GM19397 (cell line): ENCODE measurements around the gene ZNF780A.
"Not testable (repeated sequence)": the region's sequence is repeated elsewhere in the genome, so short reads cannot be mapped to it uniquely, and the experiment has no call there.

Experiments
- ATAC-seq: cut with Tn5 transposase; IDR thresholded peaks from one replicate; pipeline ENCODE4 v1.9.1; 2021; ENCODE audit warnings: mild to moderate bottlenecking, moderate library complexity; ENCODE audit not compliant: unreplicated experiment

The ZNF780A gene

GRCh38 chr19:40088299-40089047, 2.3 kb downstream of the ZNF780A start:
- no peak for ATAC-seq

- no peak for ATAC-seq
These were observed 5.8 kb downstream of the ZNF780A start for GRCh38 chr19:40084948-40085347.

GRCh38 chr19:40081411-40081810, 9.3 kb downstream of the ZNF780A start:
- ATAC-seq = no peak

- ATAC-seq = no peak
These were observed 10.5 kb downstream of the ZNF780A start for GRCh38 chr19:40080289-40080688.

GRCh38 chr19:40078377-40078776, 12.4 kb downstream of the ZNF780A start:
- ATAC-seq = no peak

- no peak for ATAC-seq
These were observed 20.7 kb downstream of the ZNF780A start for GRCh38 chr19:40070058-40070457.

- no peak for ATAC-seq
These were observed 31.1 kb downstream of the ZNF780A start for GRCh38 chr19:40059624-40060023.

- no peak for ATAC-seq
These were observed 33.6 kb downstream of the ZNF780A start for GRCh38 chr19:40057166-40057565.

- ATAC-seq = no peak
These were observed 34.2 kb downstream of the ZNF780A start for GRCh38 chr19:40056505-40056904.

- peak; percentile 81 for ATAC-seq
These were observed 34.8 kb downstream of the ZNF780A start, which contains the start of gene ZNF780B for GRCh38 chr19:40055832-40056504. Gene ZNF780B, minus strand, starts transcription at chr19:40056231. Its CDS starts 5,899 bp downstream, at chr19:40050332.

GRCh38 chr19:40055049-40055448, 35.7 kb downstream of the ZNF780A start:
- ATAC-seq = no peak

GRCh38 chr19:40054632-40055031, 36.1 kb downstream of the ZNF780A start:
- no peak for ATAC-seq

GRCh38 chr19:40053491-40053890, 37.3 kb downstream of the ZNF780A start:
- no peak for ATAC-seq

- ATAC-seq = not testable (repeated sequence)
These were observed 49.0 kb downstream of the ZNF780A start for GRCh38 chr19:40041718-40042117.

- ATAC-seq = not testable (repeated sequence)
These were observed 52.7 kb downstream of the ZNF780A start for GRCh38 chr19:40038047-40038446.

- no peak for ATAC-seq
These were observed 54.7 kb downstream of the ZNF780A start for GRCh38 chr19:40035996-40036395.

- no peak for ATAC-seq
These were observed 56.7 kb downstream of the ZNF780A start for GRCh38 chr19:40033989-40034560.

- ATAC-seq = no peak
These were observed 64.2 kb downstream of the ZNF780A start for GRCh38 chr19:40026597-40026970.

- ATAC-seq = no peak
These were observed 64.7 kb downstream of the ZNF780A start for GRCh38 chr19:40025938-40026596.

GRCh38 chr19:40023969-40024368, 66.8 kb downstream of the ZNF780A start:
- ATAC-seq = no peak
